Hepatocyte (in vitro differentiated cells): ENCODE results near the gene MRPL19. TPM values are rescaled to one million over a fixed set of nuclear protein-coding genes. Genes with fewer than 3 reads are reported as not detected.

ENCODE experiments used
- DNase-seq: peaks from one replicate; pipeline ENCODE4 v3.0.0-alpha.2; 2016; ENCODE audit warnings: low spot score
- H2AFZ ChIP-seq: fragments of 200-600 bp; sonication (generic); 2 replicates; pipeline ENCODE4 v1.6.0; 2016; ENCODE audit warnings: antibody characterized with exemption, mild to moderate bottlenecking
- H3K27ac ChIP-seq: fragments of 200-600 bp; sonication (generic); 2 replicates; pipeline ENCODE4 v1.5.1; 2016; ENCODE audit warnings: mild to moderate bottlenecking
- H3K27me3 ChIP-seq: fragments of 200-600 bp; sonication (generic); 2 replicates; pipeline ENCODE4 v1.6.1; 2016
- H3K36me3 ChIP-seq: fragments of 200-600 bp; sonication (generic); replicated peaks from 2 replicates; pipeline ENCODE4 v1.5.1; 2016; ENCODE audit warnings: low read depth; ENCODE audit not compliant: insufficient read depth
- H3K4me1 ChIP-seq: fragments of 200-600 bp; sonication (generic); 2 replicates; pipeline ENCODE4 v1.5.1; 2016; ENCODE audit warnings: mild to moderate bottlenecking, moderate library complexity; ENCODE audit not compliant: insufficient read depth
- H3K4me2 ChIP-seq: fragments of 200-600 bp; sonication (generic); 2 replicates; pipeline ENCODE4 v1.6.0; 2016
- H3K4me3 ChIP-seq: fragments of 200-600 bp; sonication (generic); 2 replicates; pipeline ENCODE4 v1.5.1; 2016; ENCODE audit warnings: mild to moderate bottlenecking
- H3K79me2 ChIP-seq: fragments of 200-600 bp; sonication (generic); 2 replicates; pipeline ENCODE4 v1.6.0; 2017; ENCODE audit warnings: mild to moderate bottlenecking
- H3K9me2 ChIP-seq: fragments of 200-600 bp; sonication (generic); replicated peaks from 2 replicates; pipeline ENCODE4 v1.6.0; 2017; ENCODE audit warnings: mild to moderate bottlenecking; ENCODE audit not compliant: insufficient read depth
- H3K9me3 ChIP-seq: fragments of 200-600 bp; sonication (generic); 2 replicates; pipeline ENCODE4 v1.5.1; 2016; ENCODE audit warnings: low read depth, mild to moderate bottlenecking
- H4K20me1 ChIP-seq: fragments of 200-600 bp; sonication (generic); 2 replicates; pipeline ENCODE4 v1.6.0; 2016; ENCODE audit warnings: mild to moderate bottlenecking; ENCODE audit not compliant: insufficient read depth, poor library complexity, severe bottlenecking
- CTCF ChIP-seq: fragments of 200-600 bp; sonication (generic); IDR thresholded peaks from 2 replicates; pipeline ENCODE4 v1.5.1; 2016; ENCODE audit warnings: antibody characterized with exemption, mild to moderate bottlenecking; ENCODE audit not compliant: poor library complexity
- EZH2 ChIP-seq: fragments of 200-600 bp; sonication (generic); IDR thresholded peaks from 2 replicates; pipeline ENCODE4 v1.6.1; 2016; ENCODE audit warnings: antibody characterized with exemption, mild to moderate bottlenecking, borderline replicate concordance
- EZH2phosphoT487 ChIP-seq: fragments of 200-600 bp; sonication (generic); IDR thresholded peaks from one replicate; pipeline ENCODE4 v1.6.1; 2018; ENCODE audit warnings: antibody characterized with exemption, mild to moderate bottlenecking, low read depth, moderate library complexity; ENCODE audit not compliant: unreplicated experiment, severe bottlenecking
- WGBS: methylation state at CpG from one replicate; pipeline ENCODE4 v1.1.6; 2016; ENCODE audit warnings: low lambda C conversion rate; ENCODE audit errors: missing lambda C conversion rate; 5-methylcytosine and 5-hydroxymethylcytosine counted together
- polyA plus RNA-seq: library from polyadenylated mRNA; unstranded; fragments of >200 nt; fragmentation: Nextera tagmentation; extraction: Ambion mirVana; gene quantifications from 2 replicates; pipeline ENCODE4 v1.2.1, GENCODE V29; 2016
- total RNA-seq: library from RNA; depleted of rRNA; stranded (reverse); fragments of >200 nt; gene quantifications from 2 replicates; pipeline ENCODE4 v1.2.3, GENCODE V29; 2014

Gene MRPL19
- total and polyA plus RNA-seq, 2 experiments from 2014 or later: 47.9 to 68.7 TPM

GRCh38 chr2:75637568-75637967 is 9.0 kb upstream of the MRPL19 start:
- no peaks in the 10 kb centered on the region for H3K79me2 ChIP-seq
- H3K9me2 ChIP-seq: no peaks in the 10 kb centered on the region
- H2AFZ ChIP-seq: no peak overlapping the region
- H3K9me3 ChIP-seq: no peaks in the 10 kb centered on the region
- no peaks in the 10 kb centered on the region for H3K4me1 ChIP-seq
- DNase-seq: no peak
- H3K27ac ChIP-seq: no peak overlapping the region
- H3K4me2 ChIP-seq: no peak overlapping the region
- no peaks in the 10 kb centered on the region for H3K27me3 ChIP-seq
- WGBS: 60% methylated on average over 1 of the region's 1 CpG
- H4K20me1 ChIP-seq: no peaks in the 10 kb centered on the region
- no peaks in the 10 kb centered on the region for H3K36me3 ChIP-seq
- TF ChIP-seq EZH2: no peak
- TF ChIP-seq EZH2phosphoT487: no peak
- no peak for TF ChIP-seq CTCF
- H3K4me3 ChIP-seq: no peak overlapping the region

- WGBS: 0% methylated on average over 3 of the region's 3 CpGs
- Histone ChIP-seq H3K36me3 (no peaks in the 10 kb centered on the region), H4K20me1 (no peaks in the 10 kb centered on the region), H3K4me3 (no peak overlapping the region), H3K9me2 (no peaks in the 10 kb centered on the region), H3K27ac (peak overlapping the region; percentile 8), H2AFZ (no peak overlapping the region), H3K4me2 (no peak overlapping the region), H3K4me1 (no peaks in the 10 kb centered on the region), H3K9me3 (no peaks in the 10 kb centered on the region), H3K27me3 (no peaks in the 10 kb centered on the region), H3K79me2 (peaks cover under 1% of the 10 kb centered on the region)
- TF ChIP-seq EZH2: no peak
- peak; percentile 97 for TF ChIP-seq CTCF
- TF ChIP-seq EZH2phosphoT487: no peak
- DNase-seq: peak; percentile 85
These were observed 5.9 kb upstream of the MRPL19 start for GRCh38 chr2:75640621-75641121.

GRCh38 chr2:75641587-75641986 is 5.0 kb upstream of the MRPL19 start:
- H3K4me2 ChIP-seq: no peak overlapping the region
- no peak for DNase-seq
- H3K36me3 ChIP-seq: no peaks in the 10 kb centered on the region
- H3K27me3 ChIP-seq: no peaks in the 10 kb centered on the region
- no peaks in the 10 kb centered on the region for H3K9me3 ChIP-seq
- H4K20me1 ChIP-seq: no peaks in the 10 kb centered on the region
- no peak overlapping the region for H3K4me3 ChIP-seq
- TF ChIP-seq EZH2phosphoT487 (no peak), EZH2 (no peak), CTCF (no peak)
- peaks cover 5% of the 10 kb centered on the region for H3K4me1 ChIP-seq
- WGBS: 96% methylated on average over 1 of the region's 1 CpG
- no peak overlapping the region for H2AFZ ChIP-seq
- H3K9me2 ChIP-seq: no peaks in the 10 kb centered on the region
- H3K79me2 ChIP-seq: peaks cover 3% of the 10 kb centered on the region
- no peak overlapping the region for H3K27ac ChIP-seq

GRCh38 chr2:75643980-75644379 is 2.6 kb upstream of the MRPL19 start:
- Histone ChIP-seq H2AFZ (no peak overlapping the region), H3K4me2 (no peak overlapping the region), H3K4me3 (no peak overlapping the region), H3K9me3 (no peaks in the 10 kb centered on the region), H4K20me1 (no peaks in the 10 kb centered on the region), H3K4me1 (peaks cover 5% of the 10 kb centered on the region), H3K27ac (no peak overlapping the region), H3K9me2 (no peaks in the 10 kb centered on the region), H3K27me3 (no peaks in the 10 kb centered on the region), H3K79me2 (peaks cover 23% of the 10 kb centered on the region), H3K36me3 (no peaks in the 10 kb centered on the region)
- TF ChIP-seq EZH2 (no peak), CTCF (no peak), EZH2phosphoT487 (no peak)
- no peak for DNase-seq
- 93% methylated on average over 1 of the region's 1 CpG for WGBS
